ENCODE data around the gene ZNF521. TPM values are rescaled to one million over a fixed set of nuclear protein-coding genes. Genes with fewer than 3 reads are reported as not detected.

Gene ZNF521
- total and polyA plus RNA-seq, 2 experiments from 2014 or later, result 3.1 to 9.2 TPM

DNA sequence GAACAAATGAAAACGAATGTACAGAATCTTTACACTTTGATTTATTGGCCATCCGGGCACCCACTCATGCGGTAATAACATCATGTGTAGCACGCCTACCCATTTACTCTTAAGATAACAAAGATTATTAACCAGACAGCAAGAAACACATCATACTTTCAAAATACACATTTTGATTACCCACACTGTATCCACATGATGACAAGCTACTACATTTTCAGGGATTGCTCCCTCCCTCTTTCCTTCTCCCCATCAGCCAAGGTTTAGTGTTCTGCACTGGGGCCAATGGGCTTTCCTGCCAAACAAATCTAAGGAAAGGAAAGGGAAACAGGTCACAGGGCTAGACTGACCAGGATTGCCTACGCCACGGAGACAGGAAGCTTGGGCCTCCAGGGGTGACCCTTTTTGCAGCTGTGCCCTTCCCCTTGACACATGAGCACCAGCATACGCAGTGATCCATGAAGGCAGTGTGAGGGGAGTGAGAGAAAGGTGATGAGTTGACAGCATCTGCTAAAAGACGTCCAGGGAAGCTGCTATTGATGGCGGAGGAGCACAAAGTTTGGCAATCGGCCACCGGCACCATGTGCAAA is 76.5 kb downstream of the ZNF521 start (continued):
- TF ChIP-seq STAT1 (IDR thresholded peaks at IDR 0.05; ENCODE audit: unreplicated experiment), result no peak

DNA sequence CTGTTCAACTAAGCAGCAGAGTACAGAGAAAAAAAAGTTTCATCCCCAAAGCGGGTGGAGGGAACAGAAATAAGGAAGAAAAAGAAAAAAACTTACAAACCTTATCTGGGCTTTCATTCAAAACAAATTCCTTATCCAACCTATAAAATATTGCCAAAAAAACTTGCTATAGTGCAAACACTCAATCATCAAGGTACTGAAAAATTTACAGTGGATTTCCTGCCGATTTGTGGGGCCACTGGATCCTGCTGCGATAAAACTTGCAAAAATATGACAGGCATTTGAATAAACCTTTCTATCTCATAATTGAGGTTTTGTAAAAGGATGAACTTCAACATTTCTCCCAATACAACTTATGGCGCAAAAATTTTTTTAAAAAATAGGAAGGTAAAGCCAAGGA is 77.0 kb downstream of the ZNF521 start:
- Histone ChIP-seq H3K9me2 (ENCODE audit: insufficient read depth) (no peaks in the 10 kb centered on the region), H3K36me3 (ENCODE audit: insufficient read depth) (no peaks in the 10 kb centered on the region), H2AFZ (no peak overlapping the region), H3K79me2 (replicated peaks; ENCODE audit: insufficient read depth) (no peaks in the 10 kb centered on the region; the same call in 1 of the 2 replicates), H3K27me3 (ENCODE audit: insufficient read depth) (no peaks in the 10 kb centered on the region), H3K4me2 (no peak overlapping the region), H3K4me3 (no peak overlapping the region), H4K20me1 (replicated peaks; ENCODE audit: insufficient read depth) (no peaks in the 10 kb centered on the region), H3F3A (replicated peaks; ENCODE audit: low read depth) (no peaks in the 10 kb centered on the region), H3K4me1 (ENCODE audit: insufficient read depth) (0 out of 2 replicates have a peak, but pooled peaks cover 6% of the 10 kb centered on the region), H3K27ac (ENCODE audit: low read depth) (no peak overlapping the region)
- TF ChIP-seq ZNF462 (CRISPR knock-in tag; IDR thresholded peaks at IDR 0.05) (no peak), EZH2phosphoT487 (IDR thresholded peaks at IDR 0.05; ENCODE audit: unreplicated experiment) (no peak), REST (IDR thresholded peaks at IDR 0.05; ENCODE audit: unreplicated experiment) (no peak), EZH2 (IDR thresholded peaks at IDR 0.05; ENCODE audit: low read depth, unreplicated experiment) (no peak), ZNF331 (CRISPR knock-in tag; IDR thresholded peaks at IDR 0.05; ENCODE audit: low read depth) (no peak), POLR2AphosphoS5 (IDR thresholded peaks at IDR 0.05; ENCODE audit: low read depth) (no peak), ZNF114 (CRISPR knock-in tag; IDR thresholded peaks at IDR 0.05) (no peak), JUNB (IDR thresholded peaks at IDR 0.05; ENCODE audit: unreplicated experiment) (no peak), NANOG (IDR thresholded peaks at IDR 0.05; ENCODE audit: borderline replicate concordance) (no peak), CREB1 (CRISPR knock-in tag; IDR thresholded peaks at IDR 0.05; ENCODE audit: low read depth) (no peak), STAT1 (IDR thresholded peaks at IDR 0.05; ENCODE audit: unreplicated experiment) (no peak)
- TF ChIP-seq, protein P1, sequence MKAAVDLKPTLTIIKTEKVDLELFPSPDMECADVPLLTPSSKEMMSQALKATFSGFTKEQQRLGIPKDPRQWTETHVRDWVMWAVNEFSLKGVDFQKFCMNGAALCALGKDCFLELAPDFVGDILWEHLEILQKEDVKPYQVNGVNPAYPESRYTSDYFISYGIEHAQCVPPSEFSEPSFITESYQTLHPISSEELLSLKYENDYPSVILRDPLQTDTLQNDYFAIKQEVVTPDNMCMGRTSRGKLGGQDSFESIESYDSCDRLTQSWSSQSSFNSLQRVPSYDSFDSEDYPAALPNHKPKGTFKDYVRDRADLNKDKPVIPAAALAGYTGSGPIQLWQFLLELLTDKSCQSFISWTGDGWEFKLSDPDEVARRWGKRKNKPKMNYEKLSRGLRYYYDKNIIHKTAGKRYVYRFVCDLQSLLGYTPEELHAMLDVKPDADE (IDR thresholded peaks at IDR 0.05), result no peak
- TF ChIP-seq, protein P2, sequence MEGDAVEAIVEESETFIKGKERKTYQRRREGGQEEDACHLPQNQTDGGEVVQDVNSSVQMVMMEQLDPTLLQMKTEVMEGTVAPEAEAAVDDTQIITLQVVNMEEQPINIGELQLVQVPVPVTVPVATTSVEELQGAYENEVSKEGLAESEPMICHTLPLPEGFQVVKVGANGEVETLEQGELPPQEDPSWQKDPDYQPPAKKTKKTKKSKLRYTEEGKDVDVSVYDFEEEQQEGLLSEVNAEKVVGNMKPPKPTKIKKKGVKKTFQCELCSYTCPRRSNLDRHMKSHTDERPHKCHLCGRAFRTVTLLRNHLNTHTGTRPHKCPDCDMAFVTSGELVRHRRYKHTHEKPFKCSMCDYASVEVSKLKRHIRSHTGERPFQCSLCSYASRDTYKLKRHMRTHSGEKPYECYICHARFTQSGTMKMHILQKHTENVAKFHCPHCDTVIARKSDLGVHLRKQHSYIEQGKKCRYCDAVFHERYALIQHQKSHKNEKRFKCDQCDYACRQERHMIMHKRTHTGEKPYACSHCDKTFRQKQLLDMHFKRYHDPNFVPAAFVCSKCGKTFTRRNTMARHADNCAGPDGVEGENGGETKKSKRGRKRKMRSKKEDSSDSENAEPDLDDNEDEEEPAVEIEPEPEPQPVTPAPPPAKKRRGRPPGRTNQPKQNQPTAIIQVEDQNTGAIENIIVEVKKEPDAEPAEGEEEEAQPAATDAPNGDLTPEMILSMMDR (conservative IDR thresholded peaks at IDR 0.05; ENCODE audit: low read depth in 2 of 2), result no peak
- Mint-ChIP-seq H3K36me3 (ENCODE audit: low read depth) (peaks cover 9% of the 10 kb centered on the region), H3K27ac (no peak overlapping the region), H3K9me3 (no peaks in the 10 kb centered on the region), H3K4me3 (no peak overlapping the region), H3K4me1 (peaks cover 27% of the 10 kb centered on the region), H3K27me3 (ENCODE audit: insufficient read depth, low read depth, poor library complexity) (peaks cover under 1% of the 10 kb centered on the region)
- DNase-seq (ENCODE audit: low spot score) (no peak), ATAC-seq (no peak)

Measured in GM23338 (cell line).